ENCODE results near the gene CDV3.

Gene CDV3

GRCh38 chr3:133563816-133564215 lies 9.7 kb upstream of the CDV3 start:
- in situ Hi-C loops (cut with MboI; ENCODE audit: low sequenced_read_pairs): no loop called here

GRCh38 chr3:133568294-133569014 lies 5.0 kb upstream of the CDV3 start:
- in situ Hi-C loops (cut with MboI; ENCODE audit: low sequenced_read_pairs): no loop called here

GRCh38 chr3:133570139-133570936 lies 3.1 kb upstream of the CDV3 start:
- in situ Hi-C loops (cut with MboI; ENCODE audit: low sequenced_read_pairs): loop anchor here (10.0 kb wide), 1 partner anchor 86 kb away; no protein-coding TSS in a partner anchor

- in situ Hi-C loops (cut with MboI; ENCODE audit: low sequenced_read_pairs): loop anchor here (10.0 kb wide), 1 partner anchor 86 kb away; no protein-coding TSS in a partner anchor
Measured at GRCh38 chr3:133570937-133571320, 2.6 kb upstream of the CDV3 start.

- in situ Hi-C loops (cut with MboI; ENCODE audit: low sequenced_read_pairs): loop anchor here (10.0 kb wide), 1 partner anchor 88 kb away; no protein-coding TSS in a partner anchor
Measured at GRCh38 chr3:133572158-133573053, 1.1 kb upstream of the CDV3 start.

GRCh38 chr3:133573054-133573628 lies 345 bp upstream of the CDV3 start:
- in situ Hi-C loops (cut with MboI; ENCODE audit: low sequenced_read_pairs): loop anchor here (10.0 kb wide), 1 partner anchor 88 kb away; no protein-coding TSS in a partner anchor

- in situ Hi-C loops (cut with MboI; ENCODE audit: low sequenced_read_pairs): loop anchor here (10.0 kb wide), 1 partner anchor 90 kb away; no protein-coding TSS in a partner anchor
Measured at GRCh38 chr3:133574260-133574881, 885 bp downstream of the CDV3 start.

- in situ Hi-C loops (cut with MboI; ENCODE audit: low sequenced_read_pairs): loop anchor here (10.0 kb wide), 1 partner anchor 90 kb away; no protein-coding TSS in a partner anchor
Measured at GRCh38 chr3:133575086-133575485, 1.6 kb downstream of the CDV3 start.

GRCh38 chr3:133576169-133576568 lies 2.7 kb downstream of the CDV3 start:
- in situ Hi-C loops (cut with MboI; ENCODE audit: low sequenced_read_pairs): loop anchor here (10.0 kb wide), 1 partner anchor 91 kb away; no protein-coding TSS in a partner anchor

- in situ Hi-C loops (cut with MboI; ENCODE audit: low sequenced_read_pairs): loop anchor here (10.0 kb wide), 1 partner anchor 94 kb away; no protein-coding TSS in a partner anchor
Measured at GRCh38 chr3:133578548-133579191, 5.2 kb downstream of the CDV3 start.

GRCh38 chr3:133583396-133583795 lies 9.9 kb downstream of the CDV3 start:
- in situ Hi-C loops (cut with MboI; ENCODE audit: low sequenced_read_pairs): no loop called here

- in situ Hi-C loops (cut with MboI; ENCODE audit: low sequenced_read_pairs): no loop called here
Measured at GRCh38 chr3:133588035-133588434, 14.5 kb downstream of the CDV3 start.

- in situ Hi-C loops (cut with MboI; ENCODE audit: low sequenced_read_pairs): no loop called here
Measured at GRCh38 chr3:133588784-133589465, 15.4 kb downstream of the CDV3 start.

GRCh38 chr3:133589503-133589902 lies 16.0 kb downstream of the CDV3 start:
- in situ Hi-C loops (cut with MboI; ENCODE audit: low sequenced_read_pairs): no loop called here

- in situ Hi-C loops (cut with MboI; ENCODE audit: low sequenced_read_pairs): no loop called here
Measured at GRCh38 chr3:133591271-133591742, 17.8 kb downstream of the CDV3 start.

GRCh38 chr3:133592843-133593242 lies 19.4 kb downstream of the CDV3 start:
- in situ Hi-C loops (cut with MboI; ENCODE audit: low sequenced_read_pairs): no loop called here

GRCh38 chr3:133593243-133593642 lies 19.8 kb downstream of the CDV3 start:
- in situ Hi-C loops (cut with MboI; ENCODE audit: low sequenced_read_pairs): no loop called here

GRCh38 chr3:133595341-133595740 lies 21.9 kb downstream of the CDV3 start:
- in situ Hi-C loops (cut with MboI; ENCODE audit: low sequenced_read_pairs): no loop called here

- in situ Hi-C loops (cut with MboI; ENCODE audit: low sequenced_read_pairs): no loop called here
Measured at GRCh38 chr3:133598405-133598804, 24.9 kb downstream of the CDV3 start.
